Activated CD4-positive, alpha-beta T cell treated with anti-CD3 and anti-CD28 coated beads, Interleukin-2, amount 10 ng/mL, durations not matched to agents 7 days and 5 days (primary cell): ENCODE results near the gene RNF11. TPM values are rescaled to one million over a fixed set of nuclear protein-coding genes. Genes with fewer than 3 reads are reported as not detected.

Experiments
- CTCF ChIA-PET: fragments of 350-600 bp; sonication (Branson Sonifier 250); formaldehyde crosslinking; loops from one replicate; lab custom pipeline; 2021; ENCODE audit warnings: antibody characterized with exemption; lab: Charles Lee
- POLR2A ChIA-PET: fragments of 350-600 bp; sonication (Branson Sonifier 250); formaldehyde crosslinking; loops from one replicate; lab custom pipeline; 2021; ENCODE audit warnings: antibody characterized with exemption; lab: Charles Lee
- DNase-seq: peaks from one replicate; pipeline ENCODE4 v3.0.0-alpha.2; 2020
- H3K27ac Mint-ChIP-seq: one replicate; pipeline ENCODE4 v1.8.0; 2021; ENCODE audit warnings: mild to moderate bottlenecking, moderate library complexity, mixed read lengths
- H3K27me3 Mint-ChIP-seq: one replicate; pipeline ENCODE4 v1.8.0; 2021; ENCODE audit warnings: mixed read lengths
- H3K36me3 Mint-ChIP-seq: one replicate; pipeline ENCODE4 v1.8.0; 2021; ENCODE audit warnings: low read depth, mixed read lengths
- H3K4me1 Mint-ChIP-seq: one replicate; pipeline ENCODE4 v1.8.0; 2021; ENCODE audit warnings: mixed read lengths
- H3K4me3 Mint-ChIP-seq: one replicate; pipeline ENCODE4 v1.8.0; 2021; ENCODE audit warnings: mild to moderate bottlenecking, moderate library complexity, mixed read lengths
- H3K9me3 Mint-ChIP-seq: one replicate; pipeline ENCODE4 v1.8.0; 2021; ENCODE audit warnings: mixed read lengths
- total RNA-seq, 2 experiments: library from RNA; stranded (reverse); gene quantifications; one replicate each; pipeline ENCODE4 v1.2.3, GENCODE V29; 2021

RNF11 gene
- 10 to 100 TPM; 23.4 to 25.9 TPM for total RNA-seq

- Mint-ChIP-seq H3K4me3 (peak within 1 kb of the TSS; percentile 95), H3K4me1 (peaks cover 34% of the 10 kb centered on the region)
- DNase-seq = peak; percentile 91
These were observed at the start of gene RNF11 for GRCh38 chr1:51235673-51236530. TSS of gene RNF11 (plus strand) at chr1:51236273. CDS start at chr1:51236757, 484 bp downstream.

GRCh38 chr1:51188230-51188629, 47.8 kb upstream of the RNF11 start:
- H3K36me3 Mint-ChIP-seq = no peaks in the 10 kb centered on the region
- no peak overlapping the region for H3K4me3 Mint-ChIP-seq
- no peak overlapping the region for H3K27ac Mint-ChIP-seq
- H3K27me3 Mint-ChIP-seq = peaks cover 3% of the 10 kb centered on the region
- CTCF ChIA-PET = interaction anchor here (0.8 to 1.4 kb wide), 3 partner anchors 20 to 315 kb away, joined by 3 to 5 read pairs (median 3); no protein-coding TSS in a partner anchor
- DNase-seq = no peak
- no peaks in the 10 kb centered on the region for H3K9me3 Mint-ChIP-seq
- H3K4me1 Mint-ChIP-seq = no peaks in the 10 kb centered on the region
- POLR2A ChIA-PET = no interaction called here

More at GRCh38 chr1:51235673-51236530, at the start of gene RNF11:
- H3K9me3 Mint-ChIP-seq = no peaks in the 10 kb centered on the region
- peak within 1 kb of the TSS; percentile 97 for H3K27ac Mint-ChIP-seq
- H3K27me3 Mint-ChIP-seq = no peaks in the 10 kb centered on the region
- CTCF ChIA-PET = interaction anchor here (0.5 to 1.4 kb wide), 5 partner anchors 10 to 991 kb away, joined by 3 read pairs; no protein-coding TSS in a partner anchor
- POLR2A ChIA-PET = interaction anchor here (0.6 to 0.7 kb wide), 2 partner anchors 7 to 86 kb away, joined by 3 read pairs; no protein-coding TSS in a partner anchor
- peaks cover 1% of the 10 kb centered on the region for H3K36me3 Mint-ChIP-seq

- Mint-ChIP-seq H3K27ac (no peak overlapping the region), H3K27me3 (peaks cover 1% of the 10 kb centered on the region), H3K36me3 (no peaks in the 10 kb centered on the region), H3K4me1 (no peaks in the 10 kb centered on the region), H3K4me3 (no peak overlapping the region), H3K9me3 (no peaks in the 10 kb centered on the region)
- POLR2A ChIA-PET = no interaction called here
- CTCF ChIA-PET = interaction anchor here (0.5 to 1.5 kb wide), 5 partner anchors 13 to 415 kb away, joined by 3 to 5 read pairs (median 4); no protein-coding TSS in a partner anchor
- peak; percentile 66 for DNase-seq
These were observed 46.5 kb upstream of the RNF11 start for GRCh38 chr1:51189421-51190073.

GRCh38 chr1:51190961-51191360, 45.1 kb upstream of the RNF11 start:
- Mint-ChIP-seq H3K4me1 (no peaks in the 10 kb centered on the region), H3K36me3 (no peaks in the 10 kb centered on the region), H3K4me3 (no peak overlapping the region), H3K9me3 (no peaks in the 10 kb centered on the region), H3K27me3 (peaks cover 1% of the 10 kb centered on the region), H3K27ac (no peak overlapping the region)
- POLR2A ChIA-PET = no interaction called here
- no peak for DNase-seq
- CTCF ChIA-PET = interaction anchor here (0.5 to 2.7 kb wide), 6 partner anchors 11 to 318 kb away, joined by 3 to 6 read pairs (median 3); no protein-coding TSS in a partner anchor

- DNase-seq = peak; percentile 73
- H3K9me3 Mint-ChIP-seq = no peaks in the 10 kb centered on the region
- CTCF ChIA-PET = interaction anchor here (0.7 to 2.7 kb wide), 3 partner anchors 10 to 417 kb away, joined by 4 to 6 read pairs (median 6); no protein-coding TSS in a partner anchor
- H3K4me1 Mint-ChIP-seq = no peaks in the 10 kb centered on the region
- H3K4me3 Mint-ChIP-seq = no peak overlapping the region
- POLR2A ChIA-PET = no interaction called here
- no peaks in the 10 kb centered on the region for H3K36me3 Mint-ChIP-seq
- peaks cover 4% of the 10 kb centered on the region for H3K27me3 Mint-ChIP-seq
- no peak overlapping the region for H3K27ac Mint-ChIP-seq
These were observed 43.7 kb upstream of the RNF11 start for GRCh38 chr1:51192213-51192843.

- H3K4me3 Mint-ChIP-seq = no peak overlapping the region
- no peak for DNase-seq
- H3K27ac Mint-ChIP-seq = no peak overlapping the region
- H3K4me1 Mint-ChIP-seq = no peaks in the 10 kb centered on the region
- H3K27me3 Mint-ChIP-seq = peaks cover 4% of the 10 kb centered on the region
- no peaks in the 10 kb centered on the region for H3K9me3 Mint-ChIP-seq
- POLR2A ChIA-PET = no interaction called here
- no peaks in the 10 kb centered on the region for H3K36me3 Mint-ChIP-seq
- CTCF ChIA-PET = interaction anchor here (0.5 to 0.9 kb wide), 3 partner anchors 145 to 502 kb away, joined by 3 to 4 read pairs (median 3); no protein-coding TSS in a partner anchor
These were observed 42.5 kb upstream of the RNF11 start for GRCh38 chr1:51193564-51193963.

- Mint-ChIP-seq H3K36me3 (no peaks in the 10 kb centered on the region), H3K4me1 (peaks cover 8% of the 10 kb centered on the region), H3K4me3 (no peak overlapping the region), H3K9me3 (no peaks in the 10 kb centered on the region), H3K27ac (no peak overlapping the region), H3K27me3 (no peaks in the 10 kb centered on the region)
- DNase-seq = no peak
- POLR2A ChIA-PET = no interaction called here
- CTCF ChIA-PET = interaction anchor here (0.7 kb wide), 1 partner anchor 94 kb away, joined by 3 read pairs; no protein-coding TSS in a partner anchor
These were observed 32.8 kb upstream of the RNF11 start for GRCh38 chr1:51203121-51203873.

GRCh38 chr1:51203874-51204245, 32.2 kb upstream of the RNF11 start:
- ChIA-PET POLR2A (no interaction called here), CTCF (interaction anchor here (0.7 kb wide), 1 partner anchor 93 kb away, joined by 3 read pairs; no protein-coding TSS in a partner anchor)
- Mint-ChIP-seq H3K4me3 (no peak overlapping the region), H3K36me3 (no peaks in the 10 kb centered on the region), H3K4me1 (peaks cover 8% of the 10 kb centered on the region), H3K9me3 (no peaks in the 10 kb centered on the region), H3K27ac (no peak overlapping the region), H3K27me3 (no peaks in the 10 kb centered on the region)
- no peak for DNase-seq

GRCh38 chr1:51210055-51210454, 26.0 kb upstream of the RNF11 start:
- Mint-ChIP-seq H3K36me3 (no peaks in the 10 kb centered on the region), H3K4me1 (peaks cover 12% of the 10 kb centered on the region), H3K27me3 (no peaks in the 10 kb centered on the region), H3K27ac (no peak overlapping the region), H3K4me3 (no peak overlapping the region), H3K9me3 (no peaks in the 10 kb centered on the region)
- ChIA-PET POLR2A (no interaction called here), CTCF (interaction anchor here (0.8 to 1.7 kb wide), 3 partner anchors 10 to 87 kb away, joined by 3 to 4 read pairs (median 4); no protein-coding TSS in a partner anchor)
- no peak for DNase-seq

- no peak for DNase-seq
- peaks cover 18% of the 10 kb centered on the region for H3K4me1 Mint-ChIP-seq
- no peak overlapping the region for H3K4me3 Mint-ChIP-seq
- H3K36me3 Mint-ChIP-seq = no peaks in the 10 kb centered on the region
- H3K27me3 Mint-ChIP-seq = no peaks in the 10 kb centered on the region
- H3K9me3 Mint-ChIP-seq = no peaks in the 10 kb centered on the region
- ChIA-PET CTCF (interaction anchor here (0.7 to 1.7 kb wide), 4 partner anchors 9 to 86 kb away, joined by 3 to 4 read pairs (median 4); no protein-coding TSS in a partner anchor), POLR2A (no interaction called here)
- H3K27ac Mint-ChIP-seq = no peak overlapping the region
These were observed 25.4 kb upstream of the RNF11 start for GRCh38 chr1:51210676-51211075.

GRCh38 chr1:51214615-51215131, 21.4 kb upstream of the RNF11 start:
- CTCF ChIA-PET = interaction anchor here (1.3 kb wide), 1 partner anchor 18 kb away, joined by 4 read pairs; no protein-coding TSS in a partner anchor
- Mint-ChIP-seq H3K36me3 (no peaks in the 10 kb centered on the region), H3K4me3 (no peak overlapping the region), H3K4me1 (peaks cover 21% of the 10 kb centered on the region), H3K27ac (no peak overlapping the region), H3K27me3 (no peaks in the 10 kb centered on the region), H3K9me3 (no peaks in the 10 kb centered on the region)
- POLR2A ChIA-PET = no interaction called here
- DNase-seq = no peak
